ENCODE measurements around the gene C1orf141.
"Not testable (repeated sequence)": the region's sequence is repeated elsewhere in the genome, so short reads cannot be mapped to it uniquely, and the experiment has no call there.

Gene C1orf141

DNA sequence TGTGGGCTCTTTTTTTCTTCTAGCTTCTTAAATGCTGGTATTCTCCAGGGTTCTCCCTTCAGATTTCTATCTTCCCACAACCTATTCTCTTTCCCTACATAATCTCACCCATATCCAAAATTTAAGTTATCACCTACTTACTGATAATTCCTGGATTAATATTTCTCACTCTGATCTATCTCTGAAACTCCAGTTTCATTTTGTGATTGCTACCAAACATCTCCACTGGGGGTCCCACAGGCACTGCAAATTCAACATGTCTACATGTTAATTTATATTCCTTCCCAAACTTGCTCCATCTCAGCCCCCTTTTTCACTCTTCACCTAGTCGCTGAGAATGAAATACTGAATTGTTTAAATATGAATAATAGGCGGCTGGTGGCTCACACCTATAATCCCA, 9.9 kb upstream of the C1orf141 start:
- H2BK5ac ChIP-seq (ENCODE audit: low read depth, low read length, poor library complexity), result no peak overlapping the region
- H3K14ac ChIP-seq (ENCODE audit: low read length), result no peak overlapping the region
- no peak overlapping the region for H3K4me3 ChIP-seq (ENCODE audit: low read depth, low read length)
- no peak overlapping the region for H3K9ac ChIP-seq (ENCODE audit: low read length)
- H2BK120ac ChIP-seq (ENCODE audit: insufficient read depth, low read length, poor library complexity), result no peak overlapping the region
- H3K27ac ChIP-seq (ENCODE audit: low read depth, low read length), result no peak overlapping the region
- no peaks in the 10 kb centered on the region for H3K36me3 ChIP-seq (ENCODE audit: control insufficient read depth in 1 of 2, insufficient read depth in 2 of 2, low read length in 2 of 2)
- H3K79me1 ChIP-seq (ENCODE audit: low read length), result no peaks in the 10 kb centered on the region
- no peak overlapping the region for H3K4me2 ChIP-seq (ENCODE audit: low read length)
- no peak overlapping the region for H4K8ac ChIP-seq (ENCODE audit: low read depth, low read length)
- no peak overlapping the region for H2AFZ ChIP-seq (ENCODE audit: insufficient read depth, low read length, poor library complexity)
- H2AK5ac ChIP-seq (ENCODE audit: low read length), result no peak overlapping the region
- no peak overlapping the region for H3K4ac ChIP-seq (ENCODE audit: low read depth, low read length)
- H4K12ac ChIP-seq (ENCODE audit: low read depth, low read length), result no peak overlapping the region
- H3K18ac ChIP-seq (ENCODE audit: low read length), result no peak overlapping the region
- peaks cover 2 to 3% of the 10 kb centered on the region in 2 experiments for H3K4me1 ChIP-seq (ENCODE audit: control insufficient read depth in 1 of 2, insufficient read depth in 2 of 2, low read length in 2 of 2)
- no peak overlapping the region for H3K23ac ChIP-seq (ENCODE audit: low read length)
- WGBS (ENCODE audit: extremely low coverage, insufficient coverage, insufficient read length), result no CpG with 5 or more reads among the region's 2 CpGs
- no peaks in the 10 kb centered on the region for H3K9me3 ChIP-seq (ENCODE audit: insufficient read depth, low read depth, low read length)
- H4K91ac ChIP-seq (ENCODE audit: low read depth, low read length), result no peak overlapping the region
- DNase-seq, result no peak
- no peaks in the 10 kb centered on the region for H3K27me3 ChIP-seq (ENCODE audit: insufficient read depth, low read length)
- H2BK12ac ChIP-seq (ENCODE audit: low read length), result no peak overlapping the region
- H3K79me2 ChIP-seq (ENCODE audit: control insufficient read depth, insufficient read depth, low read length, poor library complexity), result no peaks in the 10 kb centered on the region

DNA sequence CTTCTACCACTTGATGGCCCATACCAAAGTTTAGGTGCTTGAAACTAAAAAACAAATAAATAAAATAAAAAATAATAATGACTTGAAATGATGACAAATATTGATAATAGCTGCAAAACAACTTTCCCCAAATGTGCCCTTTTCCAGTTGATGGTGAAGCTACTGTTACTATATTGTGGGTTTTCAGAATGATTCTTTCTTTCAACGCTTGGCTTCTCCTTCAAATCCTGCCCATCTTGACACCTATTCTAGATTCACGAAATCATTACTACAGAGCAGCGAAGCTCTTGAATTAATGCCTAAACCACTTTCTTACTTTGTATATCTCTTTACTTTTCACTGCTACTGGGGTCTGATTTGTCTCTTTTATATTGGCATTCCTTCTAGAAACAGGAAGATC, 9.2 kb upstream of the C1orf141 start:
- Histone ChIP-seq H3K4me3 (ENCODE audit: low read depth, low read length) (no peak overlapping the region), H2BK120ac (ENCODE audit: insufficient read depth, low read length, poor library complexity) (no peak overlapping the region), H3K36me3 (ENCODE audit: control insufficient read depth in 1 of 2, insufficient read depth in 2 of 2, low read length in 2 of 2) (no peaks in the 10 kb centered on the region), H2AFZ (ENCODE audit: insufficient read depth, low read length, poor library complexity) (no peak overlapping the region), H3K4ac (ENCODE audit: low read depth, low read length) (no peak overlapping the region), H3K14ac (ENCODE audit: low read length) (no peak overlapping the region), H3K23ac (ENCODE audit: low read length) (no peak overlapping the region), H2BK5ac (ENCODE audit: low read depth, low read length, poor library complexity) (no peak overlapping the region), H3K18ac (ENCODE audit: low read length) (no peak overlapping the region), H4K91ac (ENCODE audit: low read depth, low read length) (no peak overlapping the region), H3K79me1 (ENCODE audit: low read length) (no peaks in the 10 kb centered on the region), H2AK5ac (ENCODE audit: low read length) (no peak overlapping the region), H3K79me2 (ENCODE audit: control insufficient read depth, insufficient read depth, low read length, poor library complexity) (no peaks in the 10 kb centered on the region), H3K27ac (ENCODE audit: low read depth, low read length) (no peak overlapping the region), H3K27me3 (ENCODE audit: insufficient read depth, low read length) (no peaks in the 10 kb centered on the region), H3K4me2 (ENCODE audit: low read length) (no peak overlapping the region), H2BK12ac (ENCODE audit: low read length) (no peak overlapping the region), H3K4me1 (ENCODE audit: control insufficient read depth in 1 of 2, insufficient read depth in 2 of 2, low read length in 2 of 2) (peaks cover 2 to 3% of the 10 kb centered on the region in 2 experiments), H3K9ac (ENCODE audit: low read length) (no peak overlapping the region), H4K12ac (ENCODE audit: low read depth, low read length) (no peak overlapping the region), H3K9me3 (ENCODE audit: insufficient read depth, low read depth, low read length) (no peaks in the 10 kb centered on the region), H4K8ac (ENCODE audit: low read depth, low read length) (no peak overlapping the region)
- no CpG with 5 or more reads among the region's 3 CpGs for WGBS (ENCODE audit: extremely low coverage, insufficient coverage, insufficient read length)
- DNase-seq, result no peak

- H4K12ac ChIP-seq (ENCODE audit: low read depth, low read length), result no peak overlapping the region
- H3K14ac ChIP-seq (ENCODE audit: low read length), result no peak overlapping the region
- no peak overlapping the region for H2BK12ac ChIP-seq (ENCODE audit: low read length)
- no peak overlapping the region for H2AFZ ChIP-seq (ENCODE audit: insufficient read depth, low read length, poor library complexity)
- H3K27ac ChIP-seq (ENCODE audit: low read depth, low read length), result no peak overlapping the region
- H3K79me2 ChIP-seq (ENCODE audit: control insufficient read depth, insufficient read depth, low read length, poor library complexity), result no peaks in the 10 kb centered on the region
- no peaks in the 10 kb centered on the region for H3K79me1 ChIP-seq (ENCODE audit: low read length)
- H2AK5ac ChIP-seq (ENCODE audit: low read length), result no peak overlapping the region
- no peak for DNase-seq
- H3K36me3 ChIP-seq (ENCODE audit: control insufficient read depth in 1 of 2, insufficient read depth in 2 of 2, low read length in 2 of 2), result no peaks in the 10 kb centered on the region
- no peak overlapping the region for H3K4me3 ChIP-seq (ENCODE audit: low read depth, low read length)
- H3K4ac ChIP-seq (ENCODE audit: low read depth, low read length), result no peak overlapping the region
- no peak overlapping the region for H4K91ac ChIP-seq (ENCODE audit: low read depth, low read length)
- H2BK120ac ChIP-seq (ENCODE audit: insufficient read depth, low read length, poor library complexity), result no peak overlapping the region
- H3K4me2 ChIP-seq (ENCODE audit: low read length), result no peak overlapping the region
- H2BK5ac ChIP-seq (ENCODE audit: low read depth, low read length, poor library complexity), result no peak overlapping the region
- no peaks in the 10 kb centered on the region for H3K27me3 ChIP-seq (ENCODE audit: insufficient read depth, low read length)
- WGBS (ENCODE audit: extremely low coverage, insufficient coverage, insufficient read length), result no CpG with 5 or more reads among the region's 3 CpGs
- no peak overlapping the region for H4K8ac ChIP-seq (ENCODE audit: low read depth, low read length)
- H3K23ac ChIP-seq (ENCODE audit: low read length), result no peak overlapping the region
- no peak overlapping the region for H3K9ac ChIP-seq (ENCODE audit: low read length)
- H3K4me1 ChIP-seq (ENCODE audit: control insufficient read depth in 1 of 2, insufficient read depth in 2 of 2, low read length in 2 of 2), result no peaks in the 10 kb centered on the region
- no peaks in the 10 kb centered on the region for H3K9me3 ChIP-seq (ENCODE audit: insufficient read depth, low read depth, low read length)
- no peak overlapping the region for H3K18ac ChIP-seq (ENCODE audit: low read length)
Measured at GRCh38 chr1:67142931-67143330, 8.2 kb upstream of the C1orf141 start.

DNA sequence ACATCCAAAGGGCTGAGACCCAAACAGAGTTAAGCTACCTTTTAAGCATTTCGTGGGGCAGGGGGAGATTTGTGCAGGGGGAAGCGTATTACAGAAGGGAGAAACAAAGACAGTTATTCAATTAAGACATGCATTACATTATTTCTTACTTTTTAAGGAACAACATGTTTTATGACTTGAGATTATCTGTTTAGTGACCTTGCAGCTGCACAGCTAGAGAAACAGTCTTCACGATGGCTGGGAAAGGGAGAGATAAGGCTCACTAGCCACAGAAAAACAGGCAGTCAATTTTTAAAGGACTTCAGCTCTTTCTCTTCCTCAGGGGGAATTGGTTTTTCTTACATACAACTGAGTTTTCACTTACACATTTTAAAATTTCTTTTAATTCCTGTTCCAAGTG, 7.1 kb upstream of the C1orf141 start:
- H3K23ac ChIP-seq (ENCODE audit: low read length); H3K27ac ChIP-seq (ENCODE audit: low read depth, low read length); H2BK120ac ChIP-seq (ENCODE audit: insufficient read depth, low read length, poor library complexity); H3K27me3 ChIP-seq (ENCODE audit: insufficient read depth, low read length); H3K36me3 ChIP-seq (ENCODE audit: control insufficient read depth in 1 of 2, insufficient read depth in 2 of 2, low read length in 2 of 2); H3K4me1 ChIP-seq (ENCODE audit: control insufficient read depth in 1 of 2, insufficient read depth in 2 of 2, low read length in 2 of 2); H4K8ac ChIP-seq (ENCODE audit: low read depth, low read length); H3K4ac ChIP-seq (ENCODE audit: low read depth, low read length); H2BK5ac ChIP-seq (ENCODE audit: low read depth, low read length, poor library complexity); DNase-seq; H3K79me1 ChIP-seq (ENCODE audit: low read length); H2BK12ac ChIP-seq (ENCODE audit: low read length); H3K18ac ChIP-seq (ENCODE audit: low read length); H3K14ac ChIP-seq (ENCODE audit: low read length); H2AK5ac ChIP-seq (ENCODE audit: low read length); H3K9me3 ChIP-seq (ENCODE audit: insufficient read depth, low read depth, low read length); H4K12ac ChIP-seq (ENCODE audit: low read depth, low read length); H2AFZ ChIP-seq (ENCODE audit: insufficient read depth, low read length, poor library complexity); H3K79me2 ChIP-seq (ENCODE audit: control insufficient read depth, insufficient read depth, low read length, poor library complexity); H3K4me3 ChIP-seq (ENCODE audit: low read depth, low read length); H4K91ac ChIP-seq (ENCODE audit: low read depth, low read length); H3K4me2 ChIP-seq (ENCODE audit: low read length); H3K9ac ChIP-seq (ENCODE audit: low read length): not testable (repeated sequence)
- WGBS (ENCODE audit: extremely low coverage, insufficient coverage, insufficient read length), result no CpG with 5 or more reads among the region's 3 CpGs

Data from trophoblast cell (in vitro differentiated cells and primary cell).